Globus pallidus (tissue), 1 donor: ENCODE data around the gene PCSK1N.

Source experiments
- DNase-seq: peaks from one replicate; pipeline ENCODE4 v3.0.0-alpha.2; 2015; ENCODE audit warnings: low spot score

PCSK1N gene

GRCh38 chrX:48789366-48790220 lies 45.8 kb downstream of the PCSK1N start:
- no peak for DNase-seq

- DNase-seq, result no peak
Observed at GRCh38 chrX:48787505-48788443, 47.6 kb downstream of the PCSK1N start.

- no peak for DNase-seq
Observed at GRCh38 chrX:48786825-48787504, 48.4 kb downstream of the PCSK1N start.

GRCh38 chrX:48786341-48786800 lies 49.0 kb downstream of the PCSK1N start, which contains the start of gene GATA1:
TSS of gene GATA1 (plus strand) at chrX:48786590. CDS start at chrX:48791110, 4,520 bp downstream.
- no peak for DNase-seq

GRCh38 chrX:48785540-48786214 lies 49.7 kb downstream of the PCSK1N start:
- DNase-seq, result no peak

- no peak for DNase-seq
Observed at GRCh38 chrX:48785186-48785539, 50.2 kb downstream of the PCSK1N start.

GRCh38 chrX:48784726-48785125 lies 50.7 kb downstream of the PCSK1N start:
- no peak for DNase-seq

- DNase-seq, result no peak
Observed at GRCh38 chrX:48782795-48783194, 52.6 kb downstream of the PCSK1N start.

GRCh38 chrX:48782216-48782615 lies 53.2 kb downstream of the PCSK1N start:
- no peak for DNase-seq

- DNase-seq, result no peak
Observed at GRCh38 chrX:48781705-48782104, 53.7 kb downstream of the PCSK1N start.
